Dedifferentiated amniotic fluid mesenchymal stem cell (primary cell): ENCODE results near the gene GRAMD1B.
"Not testable (repeated sequence)": the region's sequence is repeated elsewhere in the genome, so short reads cannot be mapped to it uniquely, and the experiment has no call there.

Experiments used
- DNase-seq: peaks from one replicate; pipeline ENCODE4 v3.0.0-alpha.2; 2016; ENCODE audit errors: extremely low spot score

The GRAMD1B gene

DNA sequence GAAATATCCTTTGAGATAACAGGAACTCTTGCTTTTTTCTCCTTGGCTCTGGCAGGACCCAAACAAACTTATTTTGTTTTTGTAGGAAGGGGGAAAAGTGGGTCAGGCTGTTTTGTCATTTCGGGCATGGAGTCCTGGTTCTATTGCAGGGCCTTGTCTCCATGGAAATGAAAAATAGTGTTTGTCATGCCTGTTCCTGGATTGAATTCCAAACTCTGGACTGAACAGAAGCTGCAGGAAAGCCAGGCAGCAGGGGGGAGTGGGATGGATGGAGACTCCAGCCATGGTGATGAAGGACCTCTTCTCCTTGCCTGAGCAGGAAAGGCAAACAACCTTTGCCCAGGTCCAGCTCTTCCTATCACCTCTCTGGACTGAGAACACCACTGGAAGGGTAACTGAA is 137.4 kb downstream of the GRAMD1B start:
- no peak for DNase-seq

DNA sequence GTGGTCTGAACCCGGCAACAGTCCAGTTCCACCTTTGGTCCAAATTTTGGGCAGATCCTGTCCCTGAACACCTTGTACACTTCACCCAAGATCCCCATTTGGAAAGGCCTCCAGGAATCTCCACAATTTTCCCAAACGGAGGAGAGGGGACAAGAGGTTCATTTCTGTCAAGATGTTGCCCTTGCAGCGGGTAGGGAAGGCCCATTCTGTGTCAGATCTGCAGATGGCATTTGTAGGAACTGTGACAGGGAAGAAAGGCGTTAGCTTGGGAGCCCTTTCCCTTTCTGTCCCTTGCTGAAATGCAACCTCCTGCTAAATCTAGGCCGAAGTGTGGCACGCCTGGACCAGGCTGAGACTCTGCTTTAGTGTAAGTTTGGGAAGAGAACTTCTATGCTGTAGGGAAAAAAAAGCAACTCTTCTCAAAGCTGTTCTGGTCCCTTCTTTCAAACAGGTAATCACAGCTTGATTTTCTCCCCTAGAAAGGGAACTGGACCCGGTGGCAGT is 138.3 kb downstream of the GRAMD1B start:
- no peak for DNase-seq

DNA sequence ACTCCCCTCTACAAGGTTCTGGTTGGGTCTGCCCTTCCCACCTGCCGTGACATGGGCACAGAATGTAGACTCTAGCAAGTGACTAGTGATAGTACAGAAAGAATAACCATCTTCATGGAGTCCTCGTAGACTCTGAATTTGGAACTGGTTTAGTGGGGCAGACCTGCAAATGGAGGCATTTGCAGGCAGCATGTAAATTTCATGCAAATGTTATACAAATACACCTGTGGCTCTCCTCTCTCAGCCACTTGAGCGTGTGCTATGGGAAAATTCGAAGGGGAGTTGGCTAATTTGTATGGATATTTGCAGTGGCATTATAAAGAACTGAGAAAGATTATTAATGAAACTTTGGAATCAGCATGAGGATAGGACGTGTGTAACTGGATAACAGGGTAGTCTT is 139.3 kb downstream of the GRAMD1B start:
- DNase-seq: no peak

DNA sequence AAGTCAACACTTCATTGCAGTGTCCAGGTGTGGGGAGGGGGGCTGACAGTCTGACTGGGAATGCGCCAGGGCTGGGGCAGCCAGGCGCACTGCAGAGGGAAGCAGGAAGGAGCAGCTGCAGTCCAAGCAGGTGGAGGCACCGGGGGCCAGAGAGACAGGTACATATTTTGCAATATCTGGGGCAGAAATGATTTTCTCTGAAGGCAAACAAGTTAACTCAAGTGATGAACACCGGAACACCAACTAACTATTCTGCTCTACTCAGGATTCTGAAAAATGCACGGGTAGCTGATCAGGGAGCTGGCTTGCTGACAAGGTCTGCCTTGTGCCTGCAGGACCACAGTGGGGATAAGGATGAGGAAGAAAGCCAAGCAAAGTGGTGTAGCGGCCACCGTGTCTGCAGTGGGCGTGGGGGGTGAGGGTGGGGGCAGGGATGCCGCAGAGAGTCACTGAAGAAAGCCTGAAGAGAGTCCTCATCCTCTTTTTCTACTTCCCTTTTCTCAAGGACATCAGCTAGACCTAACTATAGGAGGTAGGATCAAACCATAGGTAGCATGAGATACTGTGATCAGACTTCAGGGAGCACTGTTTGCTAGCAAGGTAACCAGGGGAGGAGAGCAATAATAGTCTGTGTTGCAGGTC is 141.0 kb downstream of the GRAMD1B start:
- DNase-seq: no peak

DNA sequence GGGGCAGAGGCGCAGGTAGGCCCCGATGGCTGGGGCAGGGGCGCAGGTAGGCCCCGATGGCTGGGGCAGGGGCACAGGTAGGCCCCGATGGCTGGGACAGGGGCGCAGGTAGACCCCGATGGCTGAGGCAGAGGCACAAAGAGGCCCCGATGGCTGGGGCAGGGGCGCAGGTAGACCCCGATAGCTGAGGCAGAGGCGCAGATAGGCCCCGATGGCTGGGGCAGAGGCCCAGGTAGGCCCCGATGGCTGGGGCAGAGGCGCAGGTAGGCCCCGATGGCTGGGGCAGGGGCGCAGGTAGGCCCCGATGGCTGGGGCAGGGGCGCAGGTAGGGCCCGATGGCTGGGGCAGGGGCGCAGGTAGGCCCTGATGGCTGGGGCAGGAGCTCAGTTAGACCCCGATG is 142.7 kb downstream of the GRAMD1B start:
- not testable (repeated sequence) for DNase-seq

DNA sequence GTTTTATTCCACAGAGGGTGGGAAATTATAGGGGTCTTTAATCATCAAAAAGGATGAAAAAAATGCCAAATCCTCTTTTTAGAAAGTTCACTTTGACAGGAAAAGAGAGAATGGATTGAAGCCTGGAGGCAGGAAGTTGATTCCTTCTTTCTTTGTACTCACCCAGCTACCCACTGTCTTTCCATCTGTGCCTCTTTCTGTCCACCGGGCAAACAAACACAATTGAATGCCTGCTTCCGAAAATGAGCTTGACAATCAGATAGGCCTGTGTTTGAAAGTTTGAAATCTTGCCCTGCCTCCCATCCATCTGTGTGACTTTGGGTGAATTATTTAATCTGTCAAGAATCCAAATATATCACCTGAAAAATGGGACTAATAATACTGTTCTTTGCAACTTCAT is 143.2 kb downstream of the GRAMD1B start:
- DNase-seq: no peak

DNA sequence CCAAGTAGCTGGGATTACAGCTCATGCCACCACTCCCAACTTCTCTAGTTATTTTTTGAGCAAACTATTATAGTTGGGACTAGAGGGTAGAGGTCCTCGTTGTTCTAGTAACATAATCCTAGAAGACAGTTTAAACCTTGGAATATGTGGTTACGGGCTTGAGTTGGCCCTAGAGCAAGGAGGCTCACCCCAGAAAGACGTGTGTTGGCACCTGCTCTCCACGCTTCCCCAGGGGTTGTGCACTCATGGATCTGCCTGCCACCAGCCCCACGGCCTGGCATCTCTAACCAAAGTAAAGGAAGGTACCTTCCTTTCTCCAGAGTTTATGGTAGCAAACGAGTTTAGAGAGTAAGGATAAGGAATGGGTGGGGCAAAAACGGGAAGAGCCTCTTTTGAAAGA is 145.4 kb downstream of the GRAMD1B start:
- no peak for DNase-seq

DNA sequence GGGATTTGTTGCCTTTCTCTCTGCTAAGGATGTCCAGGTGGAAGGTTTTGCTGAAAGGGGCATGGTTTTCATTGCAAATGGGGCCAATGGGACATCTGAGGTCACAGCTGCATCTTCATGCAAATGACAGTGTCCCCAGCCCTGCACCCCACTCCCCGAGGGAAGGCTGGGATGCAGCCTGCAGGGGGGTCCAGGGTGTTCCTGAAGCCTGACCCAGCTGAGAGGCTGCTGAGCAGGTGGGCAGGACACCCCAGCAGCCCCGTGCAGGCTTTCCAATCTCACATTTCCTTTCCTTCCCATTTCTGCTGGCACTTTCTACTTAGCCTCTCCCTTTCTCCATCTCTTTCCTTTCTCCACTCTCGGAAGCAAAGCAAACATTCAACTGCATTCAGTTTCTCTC is 146.0 kb downstream of the GRAMD1B start:
- DNase-seq: no peak

DNA sequence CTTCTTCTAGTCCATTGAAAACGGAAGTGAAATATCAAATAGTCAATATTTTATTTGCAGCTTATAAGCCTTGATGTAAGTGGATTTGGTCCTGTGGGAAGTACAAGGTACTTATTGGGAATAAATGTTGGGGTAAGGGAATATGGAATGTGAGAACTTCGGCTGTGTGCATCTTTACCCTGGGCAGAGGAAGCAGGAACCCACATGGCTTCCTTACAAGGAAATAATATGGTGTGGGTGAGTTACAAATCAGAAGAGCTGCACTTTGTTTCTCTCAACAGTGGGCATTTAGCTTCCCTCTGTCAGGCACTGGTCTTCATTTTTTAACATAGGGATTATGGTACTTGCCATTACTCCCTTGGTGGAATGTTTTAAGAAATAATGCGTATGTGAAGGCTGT is 146.4 kb downstream of the GRAMD1B start:
- DNase-seq: no peak

DNA sequence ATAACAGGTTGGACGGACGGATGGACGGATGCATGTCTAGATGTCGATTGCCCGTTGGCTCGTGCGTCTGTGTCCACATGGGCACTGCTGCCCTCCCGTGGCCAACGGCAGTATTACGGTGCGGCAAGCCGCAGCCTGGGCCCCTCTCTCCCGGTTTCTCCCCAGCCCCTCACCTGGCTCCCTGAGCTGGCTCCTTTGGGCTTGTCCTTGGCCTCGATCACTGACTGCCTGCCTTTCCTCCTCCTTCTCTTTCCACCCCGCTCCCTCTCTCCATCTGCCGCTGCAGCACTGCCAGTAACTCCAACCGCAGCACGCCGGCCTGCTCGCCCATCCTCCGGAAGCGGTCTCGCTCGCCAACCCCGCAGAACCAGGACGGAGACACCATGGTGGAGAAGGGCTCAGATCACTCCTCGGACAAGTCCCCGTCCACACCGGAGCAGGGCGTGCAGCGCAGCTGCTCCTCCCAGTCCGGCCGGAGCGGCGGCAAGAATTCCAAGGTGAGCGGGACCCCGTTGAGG is 147.1 kb downstream of the GRAMD1B start:
- DNase-seq: peak; percentile 47

DNA sequence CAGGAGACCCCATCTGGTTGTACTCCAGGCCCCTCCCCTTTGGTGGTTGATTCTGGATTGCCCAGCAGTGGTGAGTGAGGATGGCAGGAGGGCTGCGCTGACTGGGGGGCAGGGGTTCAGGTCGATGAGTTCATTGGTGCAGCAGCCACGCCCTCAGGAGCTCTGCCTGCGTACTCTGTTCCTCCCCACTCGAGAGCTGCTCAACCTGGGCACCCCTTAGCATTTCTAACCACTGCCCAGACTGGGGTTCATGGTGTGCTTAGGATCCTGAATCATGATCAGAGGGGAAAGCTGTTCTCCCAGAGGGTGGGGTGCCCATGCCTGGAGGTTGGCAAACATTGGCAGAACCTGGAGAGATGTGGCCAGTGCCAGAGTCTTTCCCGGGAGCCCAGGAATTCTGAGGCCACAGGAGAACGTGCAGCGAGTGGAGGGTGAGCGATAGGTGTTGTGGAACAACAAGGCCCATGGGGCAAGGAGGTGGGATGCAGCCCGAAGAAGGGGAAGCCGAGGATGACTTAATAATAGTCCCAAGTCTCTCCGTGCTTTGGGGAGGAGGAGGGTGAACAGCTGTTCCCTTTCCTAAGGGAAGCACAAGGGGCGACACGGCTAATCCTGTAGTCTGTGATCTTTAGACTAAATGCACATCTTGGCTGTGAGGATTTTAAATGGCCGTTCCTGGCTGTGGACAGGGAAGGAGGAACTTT is 148.9 kb downstream of the GRAMD1B start:
- no peak for DNase-seq

DNA sequence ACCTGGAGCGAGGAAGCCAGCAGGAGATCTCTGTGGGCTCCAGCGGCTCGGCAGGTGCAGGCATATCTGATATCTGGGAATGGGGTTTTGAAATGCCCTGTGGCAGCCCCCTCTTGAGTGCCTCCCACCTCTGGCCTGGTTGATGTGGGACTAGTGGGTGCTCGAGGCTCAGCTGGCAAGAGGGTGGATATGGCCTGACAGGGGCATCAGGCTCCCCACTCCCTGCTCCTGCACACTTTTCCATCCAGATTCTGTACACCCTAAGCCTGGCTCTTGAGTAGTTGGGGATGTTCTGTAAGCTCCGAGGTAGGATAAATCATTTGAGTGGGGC is 149.4 kb downstream of the GRAMD1B start:
- DNase-seq: no peak

DNA sequence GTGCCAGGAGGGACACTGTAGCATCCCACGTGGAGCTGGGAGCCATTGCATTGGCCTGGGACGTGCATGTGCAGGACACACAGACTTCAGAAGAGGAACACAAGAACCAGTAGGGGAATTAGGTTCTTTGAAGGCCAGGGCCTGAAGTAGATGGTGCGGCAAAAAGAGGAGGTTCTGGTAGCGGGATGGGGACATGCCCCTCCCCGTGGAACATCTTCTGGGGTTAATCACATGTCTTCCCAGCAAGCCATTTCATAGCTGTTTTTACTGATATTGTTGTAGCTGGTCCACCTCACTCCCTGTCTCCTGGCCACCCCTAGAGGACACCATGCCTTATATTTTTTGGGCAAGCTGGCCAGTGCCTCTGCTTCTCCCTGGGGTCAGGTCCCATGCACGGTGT is 150.1 kb downstream of the GRAMD1B start:
- DNase-seq: no peak

DNA sequence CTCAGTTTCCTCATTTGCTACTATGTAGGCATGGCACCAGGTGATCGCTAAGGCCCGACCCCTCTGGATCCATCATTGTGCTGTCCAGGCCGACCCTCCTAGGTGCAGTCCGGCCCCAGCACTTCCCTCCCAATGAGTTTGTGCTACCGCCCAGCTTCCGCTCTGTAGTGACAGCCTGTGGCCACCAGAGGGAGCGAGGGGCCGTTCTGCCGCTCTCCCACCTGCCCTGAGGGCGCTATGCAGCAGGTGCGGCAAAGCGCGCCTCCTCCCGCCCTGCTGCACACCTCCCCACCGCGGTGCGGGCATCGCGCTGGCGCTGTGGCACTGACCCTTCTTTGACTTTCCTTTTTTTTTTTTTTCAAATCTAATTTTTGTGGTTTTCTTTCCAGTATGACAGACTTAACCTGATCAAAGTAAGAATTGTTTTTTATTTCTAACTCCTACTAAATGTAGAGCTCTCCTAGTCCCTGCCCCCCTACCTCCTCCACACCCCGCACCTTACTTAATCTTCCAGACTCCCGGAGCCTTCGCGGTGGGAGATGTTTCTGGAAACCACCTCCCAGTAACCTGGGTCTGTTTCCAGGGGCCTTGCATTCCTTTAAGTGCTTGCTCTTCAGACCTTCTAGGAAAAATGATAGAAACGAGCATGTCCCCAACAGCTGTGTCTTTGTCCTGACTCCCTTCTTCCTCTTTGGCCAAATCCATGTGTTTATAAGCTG is 150.6 kb downstream of the GRAMD1B start:
- DNase-seq: peak; percentile 18

DNA sequence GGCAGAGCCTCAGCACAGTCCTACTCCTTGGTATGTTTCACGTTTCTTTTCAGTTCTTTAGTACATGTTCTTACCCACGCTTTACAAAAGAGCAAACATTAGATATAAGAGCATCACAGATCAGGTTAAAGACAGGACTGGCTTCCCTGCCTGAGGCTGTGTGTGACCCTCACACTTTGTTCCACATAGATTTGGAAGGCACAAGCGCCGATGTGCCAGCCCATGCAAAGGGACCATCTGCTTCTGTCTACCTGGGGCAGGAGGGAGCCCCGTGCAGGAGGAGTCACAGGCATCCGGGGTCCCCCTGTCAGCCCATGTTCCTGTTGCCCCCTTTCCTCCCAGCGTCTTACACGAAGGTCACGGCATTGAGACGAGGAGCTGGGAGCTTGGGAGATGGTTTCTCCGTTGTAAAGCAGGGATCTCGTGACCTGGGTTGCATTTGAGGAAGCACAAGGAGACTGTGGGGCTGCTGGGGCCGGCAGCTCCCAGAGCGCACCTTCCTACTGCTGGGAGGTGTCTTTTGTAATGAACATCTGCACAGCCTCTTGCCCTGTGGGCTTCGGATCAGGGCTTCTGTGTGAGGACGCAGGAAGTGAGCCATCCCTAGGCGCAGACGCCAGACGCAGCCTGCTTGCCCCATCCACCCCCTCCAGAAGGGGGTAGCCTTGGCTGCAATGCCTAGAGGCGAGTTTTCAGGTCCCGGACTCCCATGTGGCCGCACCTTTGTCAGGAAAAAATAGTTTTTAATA is 151.8 kb downstream of the GRAMD1B start:
- no peak for DNase-seq

DNA sequence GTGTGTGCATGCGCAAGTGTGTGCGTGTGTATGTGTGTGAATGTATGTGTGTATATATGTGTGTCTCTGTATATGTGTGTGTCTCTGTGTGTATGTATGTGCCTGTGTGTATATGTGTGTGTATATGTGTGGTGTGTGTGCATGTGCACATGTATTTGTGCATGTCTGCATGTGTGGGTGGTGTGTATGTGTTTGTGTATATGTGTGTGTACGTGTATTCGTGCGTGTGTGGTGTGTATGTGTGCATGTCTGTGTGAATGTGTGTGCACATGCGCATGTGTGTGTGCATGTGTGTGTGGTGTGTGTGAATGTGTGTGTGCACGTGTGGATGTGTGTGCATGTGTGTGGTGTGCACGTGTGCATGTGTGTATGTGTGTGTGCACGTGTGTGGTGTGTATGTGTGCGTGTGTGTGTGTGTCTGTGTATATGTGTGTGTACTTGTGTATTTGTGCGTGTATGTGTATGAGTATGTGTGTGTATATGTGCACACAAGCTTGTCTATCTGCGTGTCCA is 153.0 kb downstream of the GRAMD1B start:
- DNase-seq: no peak

DNA sequence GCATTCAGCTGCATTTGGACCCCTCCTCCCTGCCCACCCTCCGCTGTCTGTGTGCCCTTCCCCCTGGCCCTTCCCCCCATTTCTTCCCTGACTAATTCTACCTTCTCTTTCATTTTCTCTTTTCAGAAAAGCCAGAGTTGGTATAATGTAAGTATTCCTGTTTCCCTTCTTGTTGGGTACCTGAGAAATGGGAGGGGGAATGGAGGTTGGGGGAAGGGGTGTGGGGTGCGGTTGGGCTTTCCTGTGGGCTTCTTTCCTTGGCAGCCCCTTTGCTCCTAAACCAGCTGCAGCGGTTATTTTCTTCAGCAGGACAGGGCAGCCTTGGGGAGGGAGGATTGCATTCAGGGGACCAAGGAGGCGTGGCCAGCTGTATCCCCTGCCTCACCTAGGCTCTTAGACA is 154.1 kb downstream of the GRAMD1B start:
- no peak for DNase-seq

DNA sequence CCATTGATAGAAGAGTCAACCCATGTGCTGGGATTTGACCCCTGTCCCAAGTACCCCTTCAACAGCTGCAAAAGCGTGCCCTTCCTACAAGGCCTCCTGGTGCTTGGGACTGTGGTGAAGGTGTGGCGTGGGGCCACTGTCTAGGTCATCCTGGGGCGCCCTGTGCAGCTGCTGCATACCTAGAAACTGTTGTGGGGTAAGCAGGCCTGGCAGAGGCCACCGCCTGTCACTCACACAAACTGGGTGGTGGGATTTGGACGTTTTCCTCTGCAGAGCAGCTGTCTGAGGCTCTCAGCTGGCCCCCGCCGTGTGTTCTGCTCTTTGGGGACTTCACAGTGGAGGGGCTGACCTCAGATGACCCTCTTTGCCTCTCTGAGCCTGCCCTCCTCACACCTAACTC is 154.7 kb downstream of the GRAMD1B start:
- DNase-seq: no peak

DNA sequence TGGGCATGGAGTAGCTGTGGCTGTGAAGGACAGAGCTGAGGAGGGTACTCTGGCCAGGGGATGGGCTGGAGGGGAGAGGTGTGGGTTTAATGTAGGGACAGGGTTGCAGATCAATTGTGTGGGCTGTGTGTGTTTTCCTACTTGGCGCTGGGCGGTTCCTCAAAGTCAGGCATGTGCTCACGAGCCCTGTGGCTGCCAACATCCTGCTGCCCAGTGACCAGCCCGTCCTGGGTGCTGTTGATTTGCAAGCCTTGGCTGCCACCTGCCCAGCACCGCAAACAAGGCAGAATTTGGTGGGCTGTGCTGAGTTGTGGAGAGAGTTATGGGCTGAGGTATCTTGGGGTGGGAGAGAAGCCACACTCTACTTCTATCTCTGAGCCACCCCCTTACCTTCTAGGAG is 155.1 kb downstream of the GRAMD1B start:
- DNase-seq: no peak

DNA sequence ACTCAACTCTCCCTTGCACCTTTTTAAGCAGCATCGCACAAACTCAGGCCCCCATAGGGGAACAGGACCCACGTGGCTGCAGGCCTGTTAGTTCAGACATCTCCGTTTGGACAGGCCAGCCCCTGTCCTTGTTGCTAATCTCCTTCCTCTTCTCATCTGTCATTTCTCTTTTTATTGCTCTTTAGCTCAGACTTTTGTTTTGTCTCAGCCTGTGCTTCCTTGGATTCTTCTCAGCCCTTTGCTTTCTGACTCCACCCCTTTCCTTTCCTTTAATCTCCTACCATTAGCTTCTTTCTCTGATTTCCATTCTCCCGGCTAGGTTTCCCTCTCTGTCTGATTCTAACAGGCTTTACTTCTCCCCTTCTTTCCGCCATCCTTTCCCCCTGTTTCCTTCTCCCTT is 155.6 kb downstream of the GRAMD1B start:
- DNase-seq: no peak

DNA sequence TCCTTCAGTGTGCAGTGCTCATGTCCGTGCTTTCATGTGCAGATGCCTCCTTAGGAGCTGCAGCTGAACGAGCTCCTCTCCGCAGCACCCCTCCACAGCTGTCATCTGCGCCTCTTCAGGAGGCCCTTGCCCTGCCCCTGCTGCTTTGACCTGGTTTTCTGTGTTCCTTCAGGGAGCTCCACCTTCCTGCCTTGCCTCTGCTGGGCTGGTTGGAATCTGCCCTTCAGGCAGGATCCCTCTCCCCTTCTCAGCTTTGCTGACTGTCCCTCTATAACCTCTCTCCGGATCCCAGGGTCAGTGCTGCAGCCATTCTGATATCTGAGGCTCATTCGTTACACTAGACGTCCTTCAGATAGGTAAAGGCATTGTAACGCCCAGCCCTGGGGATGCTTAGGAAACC is 156.5 kb downstream of the GRAMD1B start:
- no peak for DNase-seq

DNA sequence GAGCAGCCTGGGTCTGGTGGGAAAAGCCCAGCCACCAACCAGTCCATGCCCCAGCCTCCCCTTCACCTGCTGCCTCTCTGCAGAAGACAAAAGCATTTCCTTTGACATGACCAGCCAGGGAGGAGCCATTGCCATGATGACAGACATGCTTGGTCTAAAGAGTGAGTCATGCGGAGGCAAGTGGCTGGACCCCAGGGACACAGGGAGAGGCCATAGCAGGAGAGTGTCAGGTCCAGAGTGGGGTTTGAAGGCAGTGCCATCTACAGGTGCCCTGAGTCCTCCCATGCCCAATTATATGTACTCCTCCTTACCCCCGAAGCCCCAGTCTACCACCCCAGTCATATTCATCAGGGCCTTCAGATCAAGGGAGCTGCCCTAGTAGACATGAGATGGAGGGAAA is 157.0 kb downstream of the GRAMD1B start:
- no peak for DNase-seq
